MCF 10A (cell line): ENCODE measurements around the gene ANKRD6. TPM values are rescaled to one million over a fixed set of nuclear protein-coding genes. Genes with fewer than 3 reads are reported as not detected.

Experiments
- BruUV-seq: library from RNA; stranded (reverse); fragments of 400-500 nt; replicated peaks from 2 replicates; lab custom pipeline; 2021; lab: Mats Ljungman, UMichigan
- CTCF ChIA-PET: fragments of 300-600 bp; sonication (Branson Sonifier 250); formaldehyde crosslinking; extraction: SDS; loops from one replicate; lab custom pipeline; 2021; ENCODE audit warnings: antibody characterized with exemption, inconsistent platforms; lab: Yijun Ruan, JAX
- POLR2A ChIA-PET: fragments of 300-600, 350-650 bp; sonication (Branson Sonifier 250); formaldehyde crosslinking; extraction: SDS; loops from one replicate; lab custom pipeline; 2020; ENCODE audit warnings: antibody characterized with exemption, inconsistent platforms; lab: Yijun Ruan, JAX
- DNase-seq: peaks from one replicate; pipeline ENCODE4 v3.0.0-alpha.2; 2018; ENCODE audit not compliant: unreplicated experiment
- H3K27ac Mint-ChIP-seq: one replicate; pipeline ENCODE4 v1.8.0; 2022; ENCODE audit warnings: mild to moderate bottlenecking, low read depth, mixed read lengths; ENCODE audit not compliant: unreplicated experiment
- H3K27me3 Mint-ChIP-seq: one replicate; pipeline ENCODE4 v1.8.0; 2022; ENCODE audit warnings: mixed read lengths; ENCODE audit not compliant: insufficient read depth, unreplicated experiment
- H3K36me3 Mint-ChIP-seq: one replicate; pipeline ENCODE4 v1.8.0; 2022; ENCODE audit warnings: mild to moderate bottlenecking, moderate library complexity, mixed read lengths; ENCODE audit not compliant: insufficient read depth, unreplicated experiment
- H3K4me1 Mint-ChIP-seq: one replicate; pipeline ENCODE4 v1.8.0; 2022; ENCODE audit warnings: mixed read lengths; ENCODE audit not compliant: insufficient read depth, unreplicated experiment
- H3K4me3 Mint-ChIP-seq: one replicate; pipeline ENCODE4 v1.8.0; 2022; ENCODE audit warnings: mild to moderate bottlenecking, moderate library complexity, mixed read lengths; ENCODE audit not compliant: unreplicated experiment
- H3K9me3 Mint-ChIP-seq: one replicate; pipeline ENCODE4 v1.8.0; 2022; ENCODE audit warnings: mixed read lengths; ENCODE audit not compliant: unreplicated experiment
- intact Hi-C: fragments of 100-400 bp; cut with micrococcal nuclease; formaldehyde crosslinking; loops from 2 replicates; pipeline ENCODE4 v1.14.1; 2022
- total RNA-seq: library from RNA; stranded (reverse); gene quantifications from 2 replicates; pipeline ENCODE4 v1.2.3, GENCODE V29; 2022
- TF ChIP-seq, protein P1 (sequence below): fragments of 200-600 bp; IDR thresholded peaks from one replicate; pipeline ENCODE4 v1.8.0; 2022; ENCODE audit warnings: antibody characterized with exemption, mild to moderate bottlenecking; ENCODE audit not compliant: unreplicated experiment

Gene ANKRD6
- total RNA-seq, 1 experiment from 2014 or later = 2.1 TPM

DNA sequence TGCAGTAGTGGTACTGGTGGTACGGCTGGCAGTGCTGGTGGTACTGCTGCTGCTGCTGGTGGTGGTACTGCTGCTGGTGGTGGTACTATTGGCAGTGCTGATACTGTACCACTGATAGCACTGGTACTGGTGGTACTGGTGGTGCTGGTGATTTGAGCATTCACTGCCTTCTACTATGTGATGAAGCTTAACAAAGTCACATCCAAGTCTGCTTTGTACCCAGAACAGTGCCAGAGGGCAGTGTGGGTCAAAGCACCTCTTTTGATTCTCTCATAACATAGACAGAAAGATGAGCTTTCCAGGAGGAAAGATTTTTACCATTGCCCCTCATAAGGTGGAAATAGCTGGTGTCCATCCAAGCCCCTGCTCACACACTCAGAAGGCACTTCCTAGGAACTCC lies 48.7 kb downstream of the ANKRD6 start:
- CTCF ChIA-PET = interaction anchor here (1.1 kb wide), 1 partner anchor 49 kb away, joined by 3 read pairs; no protein-coding TSS in a partner anchor
- TF ChIP-seq, protein P1, sequence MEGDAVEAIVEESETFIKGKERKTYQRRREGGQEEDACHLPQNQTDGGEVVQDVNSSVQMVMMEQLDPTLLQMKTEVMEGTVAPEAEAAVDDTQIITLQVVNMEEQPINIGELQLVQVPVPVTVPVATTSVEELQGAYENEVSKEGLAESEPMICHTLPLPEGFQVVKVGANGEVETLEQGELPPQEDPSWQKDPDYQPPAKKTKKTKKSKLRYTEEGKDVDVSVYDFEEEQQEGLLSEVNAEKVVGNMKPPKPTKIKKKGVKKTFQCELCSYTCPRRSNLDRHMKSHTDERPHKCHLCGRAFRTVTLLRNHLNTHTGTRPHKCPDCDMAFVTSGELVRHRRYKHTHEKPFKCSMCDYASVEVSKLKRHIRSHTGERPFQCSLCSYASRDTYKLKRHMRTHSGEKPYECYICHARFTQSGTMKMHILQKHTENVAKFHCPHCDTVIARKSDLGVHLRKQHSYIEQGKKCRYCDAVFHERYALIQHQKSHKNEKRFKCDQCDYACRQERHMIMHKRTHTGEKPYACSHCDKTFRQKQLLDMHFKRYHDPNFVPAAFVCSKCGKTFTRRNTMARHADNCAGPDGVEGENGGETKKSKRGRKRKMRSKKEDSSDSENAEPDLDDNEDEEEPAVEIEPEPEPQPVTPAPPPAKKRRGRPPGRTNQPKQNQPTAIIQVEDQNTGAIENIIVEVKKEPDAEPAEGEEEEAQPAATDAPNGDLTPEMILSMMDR = no peak
- H3K4me1 Mint-ChIP-seq = no peaks in the 10 kb centered on the region
- POLR2A ChIA-PET = no interaction called here
- DNase-seq = no peak
- H3K36me3 Mint-ChIP-seq = no peaks in the 10 kb centered on the region
- intact Hi-C loops = no loop called here
- H3K4me3 Mint-ChIP-seq = no peak overlapping the region
- peaks cover 39% of the 10 kb centered on the region for H3K27me3 Mint-ChIP-seq
- BruUV-seq = no TSS peak
- no peaks in the 10 kb centered on the region for H3K9me3 Mint-ChIP-seq
- no peak overlapping the region for H3K27ac Mint-ChIP-seq

DNA sequence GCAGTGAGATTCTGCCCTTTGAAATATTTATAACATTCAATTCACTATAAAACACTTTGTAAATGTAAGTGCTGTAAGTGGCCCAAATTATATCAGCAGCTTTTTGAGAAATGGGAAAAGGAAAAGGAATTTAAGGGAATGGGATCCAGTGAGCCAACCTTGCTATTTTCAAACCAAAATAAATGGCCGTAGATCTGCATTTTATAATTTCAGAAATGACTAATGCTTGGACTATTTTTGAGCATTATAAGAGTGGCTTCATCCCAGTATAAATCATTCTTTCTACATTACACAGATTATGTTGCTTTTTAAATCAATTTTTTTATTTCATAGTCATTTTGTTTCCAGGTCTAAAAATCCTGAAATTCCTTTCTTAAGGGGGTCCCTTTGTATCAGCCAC lies 49.2 kb downstream of the ANKRD6 start:
- DNase-seq = no peak
- no peaks in the 10 kb centered on the region for H3K9me3 Mint-ChIP-seq
- H3K27me3 Mint-ChIP-seq = peaks cover 43% of the 10 kb centered on the region
- intact Hi-C loops = no loop called here
- H3K27ac Mint-ChIP-seq = no peak overlapping the region
- TF ChIP-seq, protein P1 = no peak
- CTCF ChIA-PET = interaction anchor here (1.1 kb wide), 1 partner anchor 50 kb away, joined by 3 read pairs; no protein-coding TSS in a partner anchor
- H3K36me3 Mint-ChIP-seq = no peaks in the 10 kb centered on the region
- no TSS peak for BruUV-seq
- H3K4me3 Mint-ChIP-seq = no peak overlapping the region
- POLR2A ChIA-PET = no interaction called here
- H3K4me1 Mint-ChIP-seq = no peaks in the 10 kb centered on the region

DNA sequence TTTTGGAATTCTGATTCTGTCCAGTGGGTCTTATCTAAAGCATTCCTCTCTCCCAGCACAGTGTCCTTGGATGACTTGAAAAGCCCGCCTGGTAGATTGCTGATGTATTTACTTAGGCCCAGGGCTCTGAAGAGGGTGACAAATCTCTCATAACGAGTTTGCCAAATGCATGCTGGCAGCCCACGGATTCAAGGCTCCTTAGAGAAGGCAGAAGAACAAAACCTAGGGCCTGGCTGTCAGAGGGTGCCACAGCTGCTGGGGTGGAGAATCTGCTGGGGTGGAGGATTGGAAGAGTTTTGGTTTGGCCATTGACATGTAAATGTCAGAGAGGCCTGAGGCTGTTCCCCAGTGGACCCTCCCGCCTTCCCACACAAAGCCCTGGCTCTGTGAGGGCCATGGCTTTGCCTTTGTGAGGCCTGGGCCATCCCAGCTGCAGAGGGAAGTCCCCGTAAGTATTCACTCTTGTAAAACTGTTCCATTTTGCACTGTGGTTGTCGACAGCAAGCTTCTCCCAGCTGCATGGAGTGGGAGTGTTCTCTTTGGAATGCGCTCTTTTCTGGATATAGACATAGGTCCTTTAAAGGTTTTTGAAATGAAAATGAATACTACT lies 50.3 kb downstream of the ANKRD6 start:
- CTCF ChIA-PET = no interaction called here
- Mint-ChIP-seq H3K9me3 (no peaks in the 10 kb centered on the region), H3K4me1 (no peaks in the 10 kb centered on the region), H3K27me3 (peaks cover 47% of the 10 kb centered on the region), H3K4me3 (no peak overlapping the region), H3K27ac (no peak overlapping the region), H3K36me3 (no peaks in the 10 kb centered on the region)
- intact Hi-C loops = no loop called here
- POLR2A ChIA-PET = no interaction called here
- DNase-seq = no peak
- TF ChIP-seq, protein P1 = no peak
- BruUV-seq = no TSS peak

DNA sequence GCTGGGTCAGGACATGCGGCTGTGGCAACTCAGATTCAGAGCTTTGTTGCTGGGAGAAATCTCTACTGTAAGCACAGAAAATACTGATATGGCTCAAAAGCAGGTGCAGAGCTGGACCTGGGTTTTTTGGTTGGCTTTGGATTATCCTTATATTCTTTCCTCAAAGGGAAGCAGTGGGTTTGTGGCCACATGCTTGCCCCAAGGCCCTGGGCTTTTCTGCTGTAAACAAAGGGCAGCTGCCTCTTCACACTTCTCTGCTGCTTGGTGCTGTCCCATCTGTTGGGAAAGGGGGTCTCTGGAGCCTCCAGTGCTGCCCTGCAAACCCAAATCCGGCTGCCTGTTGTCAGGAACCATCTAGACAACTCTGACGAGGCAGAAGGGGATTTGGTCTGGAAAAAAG lies 52.4 kb downstream of the ANKRD6 start:
- no peak for DNase-seq
- ChIA-PET POLR2A (no interaction called here), CTCF (no interaction called here)
- H3K27ac Mint-ChIP-seq = no peak overlapping the region
- H3K9me3 Mint-ChIP-seq = no peaks in the 10 kb centered on the region
- no peaks in the 10 kb centered on the region for H3K36me3 Mint-ChIP-seq
- no TSS peak for BruUV-seq
- H3K4me3 Mint-ChIP-seq = no peak overlapping the region
- intact Hi-C loops = no loop called here
- H3K27me3 Mint-ChIP-seq = peaks cover 47% of the 10 kb centered on the region
- H3K4me1 Mint-ChIP-seq = no peaks in the 10 kb centered on the region
- TF ChIP-seq, protein P1 = no peak
